NOMO-1 (cell line): ENCODE data around the gene COQ4.
"Not testable (repeated sequence)": the region's sequence is repeated elsewhere in the genome, so short reads cannot be mapped to it uniquely, and the experiment has no call there.

Experiments
- DNase-seq, 2 experiments: peaks; one replicate each; lab custom pipeline; 2025; ENCODE audit not compliant: unreplicated experiment in 2 of 2; lab: John Stamatoyannopoulos, UW

The COQ4 gene

GRCh38 chr9:128322404-128323211 is at the start of gene COQ4, which contains the start of gene TRUB2:
Gene COQ4, plus strand, starts transcription at chr9:128322839. Its CDS starts 20 bp downstream, at chr9:128322859.
Gene TRUB2, minus strand, starts transcription at chr9:128322447. Its CDS starts 39 bp downstream, at chr9:128322408.
- DNase-seq, result peak; percentile 93

- DNase-seq, result no peak
Observed at GRCh38 chr9:128274245-128274644, 48.4 kb upstream of the COQ4 start.

- no peak for DNase-seq
Observed at GRCh38 chr9:128275198-128276007, 47.2 kb upstream of the COQ4 start, which contains the start of gene GOLGA2. Gene GOLGA2, minus strand, starts transcription at chr9:128276007. Its CDS starts 31 bp downstream, at chr9:128275976.

- DNase-seq, result peak; percentile 98 to 99
Observed at GRCh38 chr9:128276008-128276573, 46.5 kb upstream of the COQ4 start, which contains the start of gene SWI5. Gene SWI5, plus strand, starts transcription at chr9:128276276.

GRCh38 chr9:128276574-128277270 is 45.9 kb upstream of the COQ4 start:
- no peak for DNase-seq

GRCh38 chr9:128279088-128280073 is 43.3 kb upstream of the COQ4 start:
- not testable (repeated sequence) for DNase-seq

- peak in 1 of 2 experiments; percentile 17 for DNase-seq
Observed at GRCh38 chr9:128280084-128280622, 42.5 kb upstream of the COQ4 start.

- DNase-seq, result no peak
Observed at GRCh38 chr9:128282500-128282899, 40.1 kb upstream of the COQ4 start.

GRCh38 chr9:128285033-128285784 is 37.4 kb upstream of the COQ4 start:
- no peak for DNase-seq

- DNase-seq, result no peak
Observed at GRCh38 chr9:128286440-128286839, 36.2 kb upstream of the COQ4 start.

GRCh38 chr9:128288273-128289004 is 34.2 kb upstream of the COQ4 start:
- no peak for DNase-seq

- DNase-seq, result no peak
Observed at GRCh38 chr9:128292009-128292408, 30.6 kb upstream of the COQ4 start.

GRCh38 chr9:128293091-128293490 is 29.5 kb upstream of the COQ4 start:
- DNase-seq, result no peak

GRCh38 chr9:128294142-128294541 is 28.5 kb upstream of the COQ4 start:
- DNase-seq, result no peak

GRCh38 chr9:128296340-128297220 is 26.1 kb upstream of the COQ4 start:
- DNase-seq, result no peak

- no peak for DNase-seq
Observed at GRCh38 chr9:128297221-128297773, 25.3 kb upstream of the COQ4 start.
